DOHH2 (cell line): ENCODE measurements around the gene WDFY3.

Experiments
- H3F3A ChIP-seq: fragments of 200-600 bp; sonication (generic), shearing (Covaris generic); 2 replicates; pipeline ENCODE4 v1.6.0; 2016; ENCODE audit warnings: antibody characterized with exemption, mild to moderate bottlenecking; ENCODE audit not compliant: control insufficient read depth, insufficient read depth
- H3K27ac ChIP-seq: fragments of 200-600 bp; sonication (generic); 2 replicates; pipeline ENCODE4 v1.5.1; 2014; ENCODE audit warnings: low read depth, mild to moderate bottlenecking, low read length, moderate library complexity
- H3K27me3 ChIP-seq: fragments of 200-600 bp; sonication (generic); 2 replicates; pipeline ENCODE4 v1.6.1; 2014; ENCODE audit warnings: mild to moderate bottlenecking, low read length, mixed read lengths; ENCODE audit not compliant: control insufficient read depth
- H3K36me3 ChIP-seq: fragments of 200-600 bp; sonication (generic); 2 replicates; pipeline ENCODE4 v1.6.1; 2014; ENCODE audit warnings: mild to moderate bottlenecking, low read length, moderate library complexity, mixed read lengths; ENCODE audit not compliant: control insufficient read depth
- H3K4me1 ChIP-seq: fragments of 200-600 bp; sonication (generic); 2 replicates; pipeline ENCODE4 v1.6.1; 2014; ENCODE audit warnings: mild to moderate bottlenecking, low read length, mixed read lengths; ENCODE audit not compliant: control insufficient read depth
- H3K4me2 ChIP-seq: fragments of 200-600 bp; sonication (generic); 2 replicates; pipeline ENCODE4 v1.6.0; 2014; ENCODE audit warnings: mild to moderate bottlenecking, low read length, moderate library complexity
- H3K4me3 ChIP-seq: fragments of 200-600 bp; sonication (generic); 2 replicates; pipeline ENCODE4 v1.5.1; 2014; ENCODE audit warnings: mild to moderate bottlenecking, low read length, mixed read lengths
- H3K79me2 ChIP-seq: fragments of 200-600 bp; sonication (generic); 2 replicates; pipeline ENCODE4 v1.6.1; 2014; ENCODE audit warnings: mild to moderate bottlenecking, low read length, mixed read lengths; ENCODE audit not compliant: control insufficient read depth
- H3K9me2 ChIP-seq: fragments of 200-600 bp; sonication (generic); replicated peaks from 2 replicates; pipeline ENCODE4 v1.6.1; 2014; ENCODE audit warnings: mild to moderate bottlenecking, low read length, mixed read lengths; ENCODE audit not compliant: control insufficient read depth
- H3K9me3 ChIP-seq: fragments of 200-600 bp; sonication (generic); 2 replicates; pipeline ENCODE4 v1.6.1; 2014; ENCODE audit warnings: antibody characterized with exemption, low read length, mixed read lengths; ENCODE audit not compliant: control insufficient read depth, insufficient read depth
- H4K20me1 ChIP-seq: fragments of 200-600 bp; sonication (generic); 2 replicates; pipeline ENCODE4 v1.6.0; 2014; ENCODE audit warnings: low read depth, mild to moderate bottlenecking, antibody characterized with exemption, low read length, moderate library complexity; ENCODE audit not compliant: control insufficient read depth, insufficient read depth
- CTCF ChIP-seq: fragments of 200-600 bp; sonication (generic); IDR thresholded peaks from one replicate; pipeline ENCODE4 v1.5.1; 2014; ENCODE audit warnings: antibody characterized with exemption, mild to moderate bottlenecking, low read depth, low read length; ENCODE audit not compliant: poor library complexity, severe bottlenecking
- EZH2phosphoT487 ChIP-seq: fragments of 200-600 bp; sonication (generic); IDR thresholded peaks from 2 replicates; pipeline ENCODE4 v1.6.1; 2017; ENCODE audit warnings: borderline replicate concordance, mild to moderate bottlenecking, antibody characterized with exemption, low read length, moderate library complexity, mixed read lengths

Gene WDFY3

GRCh38 chr4:84954982-84955567 lies 11.4 kb downstream of the WDFY3 start:
- H4K20me1 ChIP-seq, result no peaks in the 10 kb centered on the region
- no peak overlapping the region for H3K27ac ChIP-seq
- H3K36me3 ChIP-seq, result no peaks in the 10 kb centered on the region
- H3K79me2 ChIP-seq, result no peaks in the 10 kb centered on the region
- TF ChIP-seq CTCF (no peak), EZH2phosphoT487 (no peak)
- H3K4me1 ChIP-seq, result no peaks in the 10 kb centered on the region
- H3F3A ChIP-seq, result no peaks in the 10 kb centered on the region
- no peaks in the 10 kb centered on the region for H3K27me3 ChIP-seq
- no peak overlapping the region for H3K4me3 ChIP-seq
- H3K4me2 ChIP-seq, result no peak overlapping the region
- no peaks in the 10 kb centered on the region for H3K9me2 ChIP-seq
- no peaks in the 10 kb centered on the region for H3K9me3 ChIP-seq

- Histone ChIP-seq H3K27ac (no peak overlapping the region), H3K9me3 (no peaks in the 10 kb centered on the region), H3K79me2 (no peaks in the 10 kb centered on the region), H3K4me1 (no peaks in the 10 kb centered on the region), H3K36me3 (no peaks in the 10 kb centered on the region), H3K4me3 (no peak overlapping the region), H4K20me1 (no peaks in the 10 kb centered on the region), H3K27me3 (no peaks in the 10 kb centered on the region), H3F3A (no peaks in the 10 kb centered on the region), H3K9me2 (no peaks in the 10 kb centered on the region), H3K4me2 (no peak overlapping the region)
- TF ChIP-seq EZH2phosphoT487, result no peak
Observed at GRCh38 chr4:84952776-84953175, 13.7 kb downstream of the WDFY3 start.

- no peaks in the 10 kb centered on the region for H3K79me2 ChIP-seq
- no peaks in the 10 kb centered on the region for H4K20me1 ChIP-seq
- no peaks in the 10 kb centered on the region for H3K27me3 ChIP-seq
- no peak overlapping the region for H3K4me3 ChIP-seq
- no peaks in the 10 kb centered on the region for H3K36me3 ChIP-seq
- H3K4me2 ChIP-seq, result no peak overlapping the region
- H3F3A ChIP-seq, result no peaks in the 10 kb centered on the region
- H3K4me1 ChIP-seq, result no peaks in the 10 kb centered on the region
- TF ChIP-seq EZH2phosphoT487 (no peak), CTCF (no peak)
- H3K9me3 ChIP-seq, result no peaks in the 10 kb centered on the region
- no peaks in the 10 kb centered on the region for H3K9me2 ChIP-seq
- H3K27ac ChIP-seq, result no peak overlapping the region
Observed at GRCh38 chr4:84952004-84952403, 14.5 kb downstream of the WDFY3 start.

GRCh38 chr4:84948056-84948455 lies 18.4 kb downstream of the WDFY3 start:
- no peaks in the 10 kb centered on the region for H3F3A ChIP-seq
- H3K4me1 ChIP-seq, result no peaks in the 10 kb centered on the region
- H3K27me3 ChIP-seq, result no peaks in the 10 kb centered on the region
- no peaks in the 10 kb centered on the region for H3K79me2 ChIP-seq
- H3K27ac ChIP-seq, result no peak overlapping the region
- H3K9me3 ChIP-seq, result no peaks in the 10 kb centered on the region
- H4K20me1 ChIP-seq, result no peaks in the 10 kb centered on the region
- H3K9me2 ChIP-seq, result no peaks in the 10 kb centered on the region
- no peak overlapping the region for H3K4me2 ChIP-seq
- TF ChIP-seq CTCF, result no peak
- no peak for TF ChIP-seq EZH2phosphoT487
- no peaks in the 10 kb centered on the region for H3K36me3 ChIP-seq
- H3K4me3 ChIP-seq, result no peak overlapping the region
